Activated CD8-positive, alpha-beta T cell treated with anti-CD3 and anti-CD28 coated beads for 36 hours (primary cell): ENCODE results near the gene TFDP1. TPM values are rescaled to one million over a fixed set of nuclear protein-coding genes. Genes with fewer than 3 reads are reported as not detected.

Experiments
- ATAC-seq: fragments of 200-7000 bp; cut with Tn5 transposase; one replicate; pipeline ENCODE4 v1.10.0; 2021; ENCODE audit warnings: mild to moderate bottlenecking, moderate library complexity
- CTCF ChIA-PET: fragments of 350-600 bp; sonication (Branson Sonifier 250); formaldehyde crosslinking; loops from one replicate; lab custom pipeline; 2021; ENCODE audit warnings: antibody characterized with exemption; lab: Charles Lee
- POLR2A ChIA-PET: fragments of 350-600 bp; sonication (Branson Sonifier 250); formaldehyde crosslinking; loops from one replicate; lab custom pipeline; 2021; ENCODE audit warnings: antibody characterized with exemption; lab: Charles Lee
- DNase-seq: peaks from one replicate; pipeline ENCODE4 v3.0.0-alpha.2; 2020
- H3K27ac Mint-ChIP-seq: one replicate; pipeline ENCODE4 v1.8.0; 2021; ENCODE audit warnings: mild to moderate bottlenecking, mixed read lengths
- H3K27me3 Mint-ChIP-seq: one replicate; pipeline ENCODE4 v1.8.0; 2021; ENCODE audit warnings: mixed read lengths
- H3K36me3 Mint-ChIP-seq: one replicate; pipeline ENCODE4 v1.8.0; 2021; ENCODE audit warnings: low read depth, mixed read lengths
- H3K4me1 Mint-ChIP-seq: one replicate; pipeline ENCODE4 v1.8.0; 2021; ENCODE audit warnings: low read depth, mixed read lengths
- H3K4me3 Mint-ChIP-seq: one replicate; pipeline ENCODE4 v1.8.0; 2021; ENCODE audit warnings: mild to moderate bottlenecking, moderate library complexity, mixed read lengths
- H3K9me3 Mint-ChIP-seq: one replicate; pipeline ENCODE4 v1.8.0; 2021; ENCODE audit warnings: mixed read lengths
- intact Hi-C: fragments of 100-400 bp; cut with micrococcal nuclease; formaldehyde crosslinking; loops from one replicate; pipeline ENCODE4 v1.10.0; 2022
- total RNA-seq, 2 experiments: library from RNA; stranded (reverse); gene quantifications; one replicate each; pipeline ENCODE4 v1.2.3, GENCODE V29; 2021
- TF ChIP-seq, protein P1 (sequence below): fragments of 200-600 bp; IDR thresholded peaks from one replicate; pipeline ENCODE4 v1.8.0; 2022; ENCODE audit warnings: antibody characterized with exemption, mild to moderate bottlenecking

TFDP1 gene
- total RNA-seq, 2 experiments from 2014 or later = 174 to 184 TPM

GRCh38 chr13:113584870-113585671, 518 bp downstream of the TFDP1 start:
- ATAC-seq = peak; percentile 18
- CTCF ChIA-PET = no interaction called here
- Mint-ChIP-seq H3K4me1 (peaks cover 38% of the 10 kb centered on the region), H3K27ac (peak overlapping the region; percentile 86), H3K9me3 (no peaks in the 10 kb centered on the region), H3K36me3 (peaks cover 48% of the 10 kb centered on the region), H3K27me3 (no peaks in the 10 kb centered on the region), H3K4me3 (peak overlapping the region; percentile 87)
- peak; percentile 44 for DNase-seq
- intact Hi-C loops = no loop called here
- TF ChIP-seq, protein P1, sequence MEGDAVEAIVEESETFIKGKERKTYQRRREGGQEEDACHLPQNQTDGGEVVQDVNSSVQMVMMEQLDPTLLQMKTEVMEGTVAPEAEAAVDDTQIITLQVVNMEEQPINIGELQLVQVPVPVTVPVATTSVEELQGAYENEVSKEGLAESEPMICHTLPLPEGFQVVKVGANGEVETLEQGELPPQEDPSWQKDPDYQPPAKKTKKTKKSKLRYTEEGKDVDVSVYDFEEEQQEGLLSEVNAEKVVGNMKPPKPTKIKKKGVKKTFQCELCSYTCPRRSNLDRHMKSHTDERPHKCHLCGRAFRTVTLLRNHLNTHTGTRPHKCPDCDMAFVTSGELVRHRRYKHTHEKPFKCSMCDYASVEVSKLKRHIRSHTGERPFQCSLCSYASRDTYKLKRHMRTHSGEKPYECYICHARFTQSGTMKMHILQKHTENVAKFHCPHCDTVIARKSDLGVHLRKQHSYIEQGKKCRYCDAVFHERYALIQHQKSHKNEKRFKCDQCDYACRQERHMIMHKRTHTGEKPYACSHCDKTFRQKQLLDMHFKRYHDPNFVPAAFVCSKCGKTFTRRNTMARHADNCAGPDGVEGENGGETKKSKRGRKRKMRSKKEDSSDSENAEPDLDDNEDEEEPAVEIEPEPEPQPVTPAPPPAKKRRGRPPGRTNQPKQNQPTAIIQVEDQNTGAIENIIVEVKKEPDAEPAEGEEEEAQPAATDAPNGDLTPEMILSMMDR = no peak
- POLR2A ChIA-PET = interaction anchor here (1.2 kb wide), 1 partner anchor 95 kb away, joined by 8 read pairs; the partner anchor contains the start of gene DCUN1D2

GRCh38 chr13:113585896-113586295, 1.3 kb downstream of the TFDP1 start:
- ATAC-seq (no peak), DNase-seq (no peak)
- intact Hi-C loops = no loop called here
- TF ChIP-seq, protein P1 = no peak
- peak overlapping the region; percentile 86 for H3K27ac Mint-ChIP-seq
- H3K9me3 Mint-ChIP-seq = no peaks in the 10 kb centered on the region
- H3K4me3 Mint-ChIP-seq = peak overlapping the region; percentile 87
- H3K36me3 Mint-ChIP-seq = peaks cover 52% of the 10 kb centered on the region
- ChIA-PET POLR2A (interaction anchor here (0.8 to 1.2 kb wide), 2 partner anchors 18 to 96 kb away, joined by 3 to 8 read pairs; partner anchors contain the start of gene DCUN1D2), CTCF (no interaction called here)
- peaks cover 39% of the 10 kb centered on the region for H3K4me1 Mint-ChIP-seq
- H3K27me3 Mint-ChIP-seq = no peaks in the 10 kb centered on the region

GRCh38 chr13:113586661-113587479, 2.3 kb downstream of the TFDP1 start:
- Mint-ChIP-seq H3K36me3 (peaks cover 59% of the 10 kb centered on the region), H3K27me3 (no peaks in the 10 kb centered on the region), H3K4me3 (peak overlapping the region; percentile 87), H3K9me3 (no peaks in the 10 kb centered on the region), H3K27ac (peak overlapping the region; percentile 57), H3K4me1 (peaks cover 40% of the 10 kb centered on the region)
- CTCF ChIA-PET = no interaction called here
- TF ChIP-seq, protein P1 = no peak
- POLR2A ChIA-PET = interaction anchor here (0.8 to 1.8 kb wide), 3 partner anchors 17 to 98 kb away, joined by 3 to 8 read pairs (median 8); partner anchors contain the start of gene DCUN1D2
- DNase-seq (peak; percentile 26), ATAC-seq (no peak)
- intact Hi-C loops = no loop called here

DNA sequence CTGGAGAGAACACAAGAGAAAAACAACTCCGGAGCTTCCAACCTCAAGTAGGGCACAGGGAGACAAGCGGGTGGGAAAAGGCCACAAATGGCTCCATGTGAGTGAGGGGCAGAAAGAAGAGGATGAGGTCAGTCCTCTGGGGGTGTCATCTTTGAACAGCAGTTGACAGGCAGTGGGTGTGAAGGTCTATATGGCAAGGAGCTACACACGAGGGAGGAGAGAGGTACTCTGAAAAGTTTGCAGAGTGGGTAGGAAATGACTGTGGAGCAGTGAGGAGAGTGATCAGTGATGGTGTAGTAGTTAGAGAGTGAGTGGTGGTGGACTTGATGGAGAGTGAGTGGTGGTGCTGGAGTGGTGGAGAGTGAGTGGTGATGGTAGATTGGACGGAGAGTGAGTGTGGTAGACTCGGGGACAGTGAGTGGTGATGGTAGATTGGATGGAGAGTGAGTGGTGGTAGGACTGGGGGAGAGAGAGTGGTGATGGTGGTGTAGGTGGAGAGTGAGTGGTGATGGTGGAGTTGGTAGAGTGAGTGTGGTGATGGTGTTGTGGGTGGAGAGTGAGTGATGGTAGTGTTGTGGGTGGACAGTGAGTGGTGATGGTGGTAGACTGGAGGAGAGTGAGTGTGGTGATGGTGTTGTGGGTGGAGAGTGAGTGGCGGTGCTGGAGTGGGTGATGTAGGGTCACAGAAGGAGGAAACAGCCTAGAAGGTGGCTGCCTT, 4.0 kb downstream of the TFDP1 start:
- Mint-ChIP-seq H3K27ac (peak overlapping the region; percentile 2), H3K27me3 (no peaks in the 10 kb centered on the region), H3K9me3 (no peaks in the 10 kb centered on the region), H3K4me1 (peaks cover 40% of the 10 kb centered on the region), H3K4me3 (no peak overlapping the region), H3K36me3 (peaks cover 65% of the 10 kb centered on the region)
- ATAC-seq (no peak), DNase-seq (no peak)
- TF ChIP-seq, protein P1 = no peak
- CTCF ChIA-PET = no interaction called here
- POLR2A ChIA-PET = interaction anchor here (0.8 to 1.8 kb wide), 2 partner anchors 24 to 99 kb away, joined by 3 to 8 read pairs; no protein-coding TSS in a partner anchor
- intact Hi-C loops = no loop called here
